Mesenteric fat pad (tissue), 1 donor: ENCODE results near the gene GJA5. TPM values are rescaled to one million over a fixed set of nuclear protein-coding genes. Genes with fewer than 3 reads are reported as not detected.

Experiments used
- DNase-seq: peaks from one replicate; pipeline ENCODE4 v3.0.0-alpha.2; 2020; ENCODE audit warnings: low spot score
- long read RNA-seq: library from polyadenylated mRNA; unstranded; transcript quantifications from one replicate; pipeline ENCODE4 v2.0.0, GENCODE V29; 2020
- total RNA-seq: library from RNA; stranded (reverse); fragmentation: NEBNext Ultra II Directional; extraction: Animal tissue kit (Norgen Biotek cat#: 25700); gene quantifications from one replicate; pipeline ENCODE4 v1.2.1, GENCODE V29; 2021
- donor health status: DM: yes; HTN: yes; CAD: no.

Gene GJA5
- total RNA-seq = 25.7 TPM
- long read RNA-seq, transcript GJA5-203 (2 exons, 3,183 nt) = major isoform, 39 of 60 reads
- long read RNA-seq, partial matches to known transcripts = 0 of 60 reads
- long read RNA-seq, other reads (novel, unspliced or antisense) = 17 of 60 reads

DNA sequence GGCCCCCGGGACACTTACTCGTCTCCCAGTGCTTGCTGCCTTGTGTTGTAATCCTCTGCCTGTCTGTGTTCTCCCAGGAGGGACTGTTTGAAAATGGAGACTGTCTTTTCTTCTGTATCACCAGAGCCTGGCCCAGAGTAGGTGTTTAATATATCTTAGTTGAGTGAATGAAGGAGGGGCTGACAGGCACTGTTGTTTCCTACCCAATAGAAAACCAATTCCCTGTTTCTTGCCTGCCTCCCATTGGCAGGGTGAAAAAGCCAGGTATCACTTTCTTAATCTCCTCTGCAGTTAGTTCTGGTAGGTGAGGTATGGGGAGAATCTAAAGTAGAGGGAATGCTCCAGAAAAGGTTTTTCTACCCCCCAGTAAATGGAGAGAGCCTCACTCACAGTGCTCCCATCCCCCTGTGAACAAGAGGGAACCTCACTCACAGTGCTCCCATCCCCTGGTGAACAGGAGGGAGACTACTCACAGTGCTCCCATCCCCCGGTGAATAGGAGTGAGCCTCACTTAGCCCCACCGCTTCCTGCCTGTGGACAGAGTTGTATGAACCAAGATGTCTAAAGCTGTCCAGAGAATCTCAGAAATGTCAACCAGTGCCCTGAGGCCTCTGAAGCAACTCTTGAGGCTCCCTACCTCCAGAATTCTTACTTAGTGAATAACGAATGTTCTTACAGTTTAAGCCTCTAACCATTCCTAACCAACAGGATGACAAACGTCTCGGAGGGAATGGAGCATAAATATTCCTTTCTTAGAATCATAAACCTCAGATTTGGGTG is at the start of gene GJA5:
Gene GJA5 (minus strand): TSS at position 122 of the 780 bp plus-strand sequence. CDS start 1,364 bp downstream, outside the sequence.
- no peak for DNase-seq

- DNase-seq = no peak
These were observed 48.8 kb upstream of the GJA5 start for GRCh38 chr1:147809236-147809635.

- no peak for DNase-seq
These were observed 47.6 kb upstream of the GJA5 start for GRCh38 chr1:147808025-147808424.

DNA sequence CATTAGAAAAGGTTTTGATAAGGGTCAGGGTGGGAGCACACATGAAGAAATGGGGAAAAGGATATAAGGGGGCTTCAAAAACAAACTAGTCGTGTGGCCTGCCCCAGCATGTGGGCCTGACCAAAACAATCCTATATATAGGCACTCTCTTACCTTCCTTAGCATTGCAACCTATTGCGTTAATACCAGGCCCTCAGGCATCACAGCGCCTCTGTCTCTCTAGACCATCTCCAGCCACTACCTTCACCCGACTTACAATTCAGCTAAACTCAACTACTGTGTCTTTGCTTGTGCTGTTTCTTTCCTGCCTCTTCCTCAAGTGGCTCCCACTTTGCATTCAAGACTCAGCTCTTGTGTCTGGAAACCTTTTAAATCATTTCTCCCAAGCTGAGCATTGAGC is 47.0 kb upstream of the GJA5 start:
- no peak for DNase-seq

DNA sequence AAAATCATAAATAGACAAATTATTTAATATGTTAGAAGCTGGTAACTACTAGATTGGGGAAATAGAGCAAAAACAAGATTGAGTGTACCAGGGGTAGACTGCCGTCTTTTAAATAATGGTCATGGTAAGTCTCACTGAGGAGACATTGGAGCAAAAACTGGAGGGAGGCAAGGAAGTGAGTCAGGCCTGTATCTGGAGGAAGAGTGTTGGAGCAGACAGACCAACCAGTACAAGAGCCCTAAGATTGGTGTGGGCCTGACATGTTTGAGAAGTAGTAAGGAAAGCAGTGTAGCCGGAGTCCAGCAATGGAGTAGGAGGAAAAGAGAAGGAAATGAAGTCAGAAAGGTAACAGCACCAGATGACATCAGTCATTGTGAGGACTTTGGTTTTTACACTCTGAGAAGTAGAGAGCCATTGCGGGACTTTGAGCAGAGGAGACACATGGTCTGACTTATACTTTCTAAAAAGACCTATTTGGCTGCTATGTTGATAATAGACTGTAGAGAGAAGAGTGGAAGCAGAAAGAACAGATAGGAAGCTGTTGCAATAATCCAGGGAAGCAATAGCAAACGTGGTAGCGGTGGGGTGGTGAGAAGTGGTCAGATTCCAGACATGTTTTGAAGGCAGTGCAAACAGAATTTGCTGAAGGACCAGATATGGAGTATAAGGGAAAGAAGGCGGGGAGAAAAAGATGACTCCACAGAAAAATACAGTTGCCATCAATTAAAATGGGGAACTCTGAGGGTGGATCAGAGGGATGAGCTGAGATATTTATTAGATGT is 44.7 kb upstream of the GJA5 start:
- DNase-seq = no peak

GRCh38 chr1:147800804-147801203 is 40.4 kb upstream of the GJA5 start:
- DNase-seq = no peak

- no peak for DNase-seq
These were observed 38.3 kb upstream of the GJA5 start for GRCh38 chr1:147798731-147799130.

GRCh38 chr1:147794570-147794969 is 34.2 kb upstream of the GJA5 start:
- no peak for DNase-seq

DNA sequence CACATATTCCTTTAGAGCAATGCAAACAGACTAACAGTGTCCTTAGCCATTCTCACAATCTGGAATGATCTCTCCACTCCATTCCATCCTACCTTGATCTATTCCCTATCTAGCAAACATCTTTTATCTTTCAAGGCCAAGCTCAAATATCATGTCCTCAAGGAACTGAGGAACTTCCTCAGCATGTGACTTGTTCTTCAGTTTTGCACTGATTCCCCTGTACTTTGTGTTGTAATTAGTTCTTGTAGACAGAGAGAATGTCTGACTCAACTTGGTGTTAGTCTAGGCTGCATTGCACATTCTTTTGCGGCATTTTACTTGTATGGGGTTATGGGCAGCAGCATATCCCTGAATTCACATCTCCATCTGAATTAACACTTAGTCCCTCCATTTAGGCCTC is 31.5 kb upstream of the GJA5 start:
- no peak for DNase-seq

DNA sequence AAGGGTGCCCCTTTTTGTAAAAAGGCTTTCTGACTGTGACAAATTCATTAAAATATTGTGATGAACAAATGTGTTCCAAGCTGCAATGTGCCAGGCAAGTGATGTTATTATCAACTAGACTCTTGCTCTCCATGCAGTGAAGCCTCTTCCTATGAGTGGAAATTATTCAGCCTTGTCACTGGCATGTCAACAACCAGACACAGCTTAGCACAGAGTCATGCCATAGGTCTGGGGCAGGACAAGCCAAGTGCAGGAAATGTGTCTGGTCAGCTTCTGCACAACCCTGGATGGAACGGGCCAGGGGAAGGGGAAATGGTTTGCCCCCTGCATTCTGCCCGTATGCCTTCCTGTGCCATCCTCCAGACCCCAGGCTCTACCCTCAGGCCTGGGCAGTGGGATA is 27.4 kb upstream of the GJA5 start:
- no peak for DNase-seq

DNA sequence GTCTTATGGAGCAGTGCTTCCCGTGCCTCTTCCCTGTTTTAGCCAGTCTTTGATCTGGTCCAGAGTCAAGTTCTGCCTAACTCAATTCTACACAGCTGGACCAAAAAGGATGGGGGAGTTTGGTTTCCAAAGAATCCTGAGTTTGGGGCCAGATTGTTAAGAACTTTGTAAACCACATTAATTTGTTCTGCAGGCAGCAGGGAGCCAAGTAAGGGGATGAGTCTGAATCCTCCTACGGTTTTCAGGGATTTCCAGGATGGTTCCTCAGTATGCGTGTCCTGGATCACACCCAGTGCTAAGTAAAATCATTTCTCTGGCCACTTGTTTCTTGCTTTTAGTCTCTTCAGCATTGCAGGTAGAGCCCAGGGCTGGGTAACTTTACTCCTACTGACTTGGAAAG is 26.1 kb upstream of the GJA5 start:
- no peak for DNase-seq

DNA sequence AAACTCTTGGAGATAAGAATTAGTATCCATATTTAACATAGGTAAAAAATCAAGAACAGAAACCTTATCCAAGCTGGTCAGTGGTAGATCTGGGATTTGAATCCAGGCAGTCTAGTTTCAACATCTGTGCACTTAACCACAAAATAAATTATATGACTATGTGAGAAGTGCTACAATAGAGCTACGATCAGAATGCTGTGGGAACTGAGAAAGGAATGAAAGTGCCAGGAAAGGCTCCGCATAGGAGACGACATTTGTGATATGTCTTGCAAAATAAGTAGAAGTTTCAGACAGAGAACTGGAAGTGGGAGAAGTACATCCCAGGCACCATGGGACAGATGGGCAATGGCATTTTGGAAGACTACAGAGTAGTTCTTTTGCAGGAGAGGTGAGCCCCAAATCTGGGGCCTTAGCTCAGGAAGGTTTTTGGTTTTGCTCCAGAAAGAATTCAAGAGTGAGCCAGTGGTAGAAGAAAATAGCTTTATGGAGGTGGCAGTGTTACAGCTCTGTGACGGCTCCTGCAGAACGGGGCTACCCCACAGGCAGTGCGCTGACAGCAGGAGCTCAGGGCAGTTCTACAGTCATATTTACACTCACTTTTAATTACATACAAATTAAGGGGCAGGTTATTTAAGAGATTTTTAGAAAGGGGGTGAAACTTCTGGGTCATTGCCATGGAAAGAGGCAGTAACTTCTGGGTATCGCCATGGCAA is 25.5 kb upstream of the GJA5 start:
- no peak for DNase-seq

- DNase-seq = no peak
These were observed 24.5 kb upstream of the GJA5 start for GRCh38 chr1:147784941-147785340.

DNA sequence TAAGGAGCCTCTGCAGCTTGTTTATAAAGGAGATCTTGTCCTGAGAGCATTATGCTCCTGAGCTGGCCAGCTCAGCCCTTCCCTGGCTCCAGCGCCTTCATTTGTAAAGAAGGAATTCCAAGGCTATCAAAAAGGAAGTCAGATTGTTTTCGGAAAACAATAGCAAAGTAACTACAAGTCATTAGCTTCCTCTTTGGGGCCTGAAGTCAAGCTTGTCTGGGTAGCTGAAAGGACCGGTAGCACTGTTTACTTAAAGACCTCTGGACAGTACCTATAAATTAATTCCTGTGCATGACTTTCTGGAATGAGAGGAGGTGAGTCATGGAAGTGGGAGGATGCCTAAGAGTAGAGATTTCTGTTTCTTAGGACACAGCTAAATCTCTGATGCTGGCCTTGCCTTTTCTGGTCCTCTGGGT is 20.7 kb upstream of the GJA5 start:
- no peak for DNase-seq

DNA sequence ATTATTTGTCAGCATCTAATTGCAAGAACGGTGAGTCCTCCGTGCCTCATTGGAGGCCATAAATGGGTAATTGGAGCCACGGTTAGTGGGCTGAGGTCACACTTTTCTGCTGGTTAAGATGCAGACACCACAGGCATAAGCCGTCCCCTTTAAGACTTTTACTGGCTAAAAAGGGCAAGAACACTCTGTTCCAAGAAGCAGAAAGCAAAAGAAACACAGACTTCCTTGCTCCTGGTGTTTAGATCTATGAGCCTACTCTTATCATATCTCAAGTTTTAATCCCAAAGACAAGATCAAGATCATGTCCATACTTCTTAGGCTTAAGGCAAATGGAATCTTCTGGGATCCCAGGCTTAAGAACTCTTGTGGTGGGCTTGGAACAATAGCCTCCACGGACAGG is 17.3 kb upstream of the GJA5 start:
- DNase-seq = no peak

DNA sequence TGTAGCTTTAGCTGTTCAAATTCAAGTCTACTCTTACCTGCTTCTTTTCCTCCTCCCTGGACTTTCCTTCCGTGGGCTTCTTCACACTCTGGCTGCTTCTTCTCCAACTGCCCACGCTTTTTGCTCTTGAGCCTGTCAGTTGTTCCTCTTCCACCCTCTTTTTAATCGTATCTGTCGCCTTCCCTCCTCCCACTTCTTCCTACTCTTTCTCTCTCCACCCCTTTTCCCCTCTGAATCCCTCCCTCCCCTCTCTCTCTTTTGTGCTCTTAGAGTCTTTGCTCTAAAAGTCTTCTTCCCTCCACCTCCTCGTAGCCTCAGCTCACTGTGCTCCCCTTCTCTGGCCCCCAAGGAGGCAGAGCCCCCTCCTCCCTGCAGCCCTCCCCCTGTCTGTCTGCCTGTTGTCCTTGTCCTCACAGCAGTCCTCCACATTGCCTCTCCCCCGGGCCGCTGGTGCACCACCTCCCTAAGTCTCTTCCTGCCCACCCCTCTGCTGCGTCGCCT is 12.9 kb upstream of the GJA5 start:
- no peak for DNase-seq

GRCh38 chr1:147772570-147772969 is 12.2 kb upstream of the GJA5 start:
- DNase-seq = no peak

- no peak for DNase-seq
These were observed 11.1 kb upstream of the GJA5 start for GRCh38 chr1:147771226-147772125.

- DNase-seq = no peak
These were observed 8.7 kb upstream of the GJA5 start for GRCh38 chr1:147769106-147769505.

DNA sequence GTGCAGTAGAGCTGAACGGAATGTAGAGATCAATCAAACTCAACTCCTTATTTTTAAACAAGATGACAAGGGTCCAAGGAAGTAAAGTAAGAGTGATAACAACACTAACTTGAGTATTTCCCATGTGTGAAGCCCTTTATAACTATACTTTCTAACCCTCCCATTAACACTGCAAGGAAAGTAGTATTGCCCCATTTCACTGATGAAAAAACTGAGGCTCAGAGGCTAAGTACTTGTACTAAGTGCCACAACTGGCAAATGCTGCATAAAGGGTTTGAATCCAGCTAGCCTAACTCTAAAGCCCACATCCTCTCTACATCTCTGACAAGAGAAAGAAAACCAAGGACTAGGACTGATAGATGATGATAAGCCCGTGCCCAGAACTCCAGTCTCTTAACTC is 8.2 kb upstream of the GJA5 start:
- DNase-seq = no peak

- DNase-seq = no peak
These were observed 7.7 kb upstream of the GJA5 start for GRCh38 chr1:147768101-147768500.
